Activated CD4-positive, alpha-beta T cell treated with anti-CD3 and anti-CD28 coated beads, Interleukin-2, amount 50 U/mL, for 1 hour (primary cell): ENCODE data around the gene SPDYC.

ENCODE experiments used
- DNase-seq: peaks from one replicate; pipeline ENCODE4 v3.0.0-alpha.2; 2020

The SPDYC gene

GRCh38 chr11:65170058-65170534, at the start of gene SPDYC:
SPDYC (plus strand) TSS chr11:65170233; CDS start chr11:65171358, 1,125 bp downstream.
- no peak for DNase-seq

GRCh38 chr11:65120831-65121230, 49.2 kb upstream of the SPDYC start:
- no peak for DNase-seq

DNA sequence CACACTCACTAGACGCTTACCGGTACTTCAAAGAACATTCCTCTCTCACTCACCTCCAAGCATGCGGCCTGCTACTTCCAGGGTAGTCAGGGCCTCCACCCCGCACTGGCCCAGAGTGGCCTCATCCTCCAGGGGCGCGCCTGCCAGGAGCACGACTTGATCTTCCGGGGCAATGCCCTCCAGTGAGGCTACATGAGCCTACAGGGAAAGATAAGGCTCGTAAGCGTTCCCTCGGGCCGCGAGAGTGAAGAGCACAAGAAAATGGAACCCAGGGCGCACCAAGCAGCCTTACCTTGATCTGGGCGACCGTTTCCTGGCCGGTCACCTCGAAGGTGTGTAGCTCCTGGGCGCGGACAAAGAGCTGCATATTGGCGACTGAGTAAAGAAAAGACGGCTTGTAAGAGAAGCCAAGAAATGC, 48.6 kb upstream of the SPDYC start:
- DNase-seq, result no peak

DNA sequence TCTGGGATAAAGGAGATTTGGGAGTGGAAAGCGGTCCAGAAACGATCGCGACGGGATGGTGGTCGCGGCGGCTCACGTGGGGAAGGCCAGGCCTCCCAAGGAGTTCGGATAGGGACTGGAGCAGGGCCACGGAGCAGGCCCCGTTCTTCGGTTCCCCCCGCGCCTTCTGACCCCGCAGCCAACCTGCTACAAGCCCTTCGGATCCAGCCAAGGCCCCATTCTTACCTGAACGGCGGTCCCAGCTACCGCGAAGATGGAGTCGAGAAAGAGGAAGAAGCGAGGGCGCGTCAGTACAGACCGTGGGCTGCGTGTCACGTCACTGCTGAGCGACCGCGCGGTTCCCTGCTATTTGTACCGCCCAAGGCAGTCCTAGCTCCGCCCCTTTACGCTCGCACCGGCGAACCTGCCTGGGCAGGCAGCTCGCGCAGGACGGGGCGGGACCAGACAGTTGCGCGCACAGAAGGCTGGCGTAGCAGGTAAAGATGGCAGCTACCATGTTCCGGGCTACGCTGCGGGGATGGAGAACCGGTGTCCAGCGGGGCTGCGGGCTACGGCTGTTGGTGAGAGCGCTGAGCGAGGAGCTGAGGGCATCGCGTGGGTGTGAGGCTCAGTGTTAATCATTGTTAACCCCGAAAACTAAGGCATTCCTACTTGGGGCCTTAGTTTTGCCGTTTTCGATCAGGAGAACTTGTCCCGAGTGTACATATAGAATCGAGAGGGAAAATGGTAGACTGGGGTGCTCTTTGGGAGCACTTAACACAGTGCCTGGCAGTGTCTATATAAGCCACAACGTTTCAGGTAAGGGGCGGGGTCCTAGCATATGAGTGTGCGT, 48.0 kb upstream of the SPDYC start, which contains the start of the genes FAU and MRPL49:
Gene FAU, minus strand, starts transcription at position 270 of the 832 bp plus-strand sequence. CDS start 321 bp downstream, outside the sequence.
Gene MRPL49, plus strand, starts transcription at position 457 of the 832 bp plus-strand sequence. Its CDS starts 26 bp downstream, at position 483.
- peak; percentile 99 for DNase-seq

GRCh38 chr11:65124480-65125196, 45.4 kb upstream of the SPDYC start:
- DNase-seq, result no peak

GRCh38 chr11:65125197-65126056, 44.6 kb upstream of the SPDYC start:
- no peak for DNase-seq

DNA sequence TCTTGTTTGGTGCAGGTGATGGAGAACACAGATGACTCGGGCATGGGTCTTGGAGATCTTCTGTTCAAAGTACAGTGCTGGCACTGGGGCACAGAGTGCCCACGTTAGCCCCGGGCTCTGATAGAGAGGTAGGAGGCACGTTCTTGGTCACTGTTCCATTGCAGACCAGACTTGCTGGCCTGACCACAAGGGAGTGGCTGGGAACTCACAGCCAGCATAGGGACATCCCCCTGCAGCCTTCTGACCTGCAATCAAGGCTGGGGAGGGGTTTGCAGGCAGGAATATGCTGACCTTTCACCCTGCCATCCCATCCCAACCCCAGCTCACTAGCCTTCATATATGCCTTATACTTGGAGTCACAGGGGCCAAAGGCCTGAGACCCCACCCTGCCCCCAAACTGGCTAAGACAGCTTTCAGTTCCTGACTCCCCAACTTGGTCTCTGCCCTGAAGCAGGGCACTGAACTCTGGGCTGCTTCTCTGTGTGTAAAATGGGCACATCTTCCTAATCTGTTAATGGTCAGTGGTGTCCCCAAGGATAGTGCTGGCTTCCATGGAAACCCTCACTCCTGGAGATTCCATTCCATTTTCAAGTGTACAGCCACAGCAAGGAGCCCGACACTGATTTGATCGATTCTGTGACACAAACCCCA, 43.3 kb upstream of the SPDYC start:
- DNase-seq, result no peak

- DNase-seq, result no peak
These were observed 42.4 kb upstream of the SPDYC start for GRCh38 chr11:65127473-65128181.

- DNase-seq, result no peak
These were observed 41.6 kb upstream of the SPDYC start for GRCh38 chr11:65128182-65129145.

- no peak for DNase-seq
These were observed 40.2 kb upstream of the SPDYC start for GRCh38 chr11:65129649-65130441.

DNA sequence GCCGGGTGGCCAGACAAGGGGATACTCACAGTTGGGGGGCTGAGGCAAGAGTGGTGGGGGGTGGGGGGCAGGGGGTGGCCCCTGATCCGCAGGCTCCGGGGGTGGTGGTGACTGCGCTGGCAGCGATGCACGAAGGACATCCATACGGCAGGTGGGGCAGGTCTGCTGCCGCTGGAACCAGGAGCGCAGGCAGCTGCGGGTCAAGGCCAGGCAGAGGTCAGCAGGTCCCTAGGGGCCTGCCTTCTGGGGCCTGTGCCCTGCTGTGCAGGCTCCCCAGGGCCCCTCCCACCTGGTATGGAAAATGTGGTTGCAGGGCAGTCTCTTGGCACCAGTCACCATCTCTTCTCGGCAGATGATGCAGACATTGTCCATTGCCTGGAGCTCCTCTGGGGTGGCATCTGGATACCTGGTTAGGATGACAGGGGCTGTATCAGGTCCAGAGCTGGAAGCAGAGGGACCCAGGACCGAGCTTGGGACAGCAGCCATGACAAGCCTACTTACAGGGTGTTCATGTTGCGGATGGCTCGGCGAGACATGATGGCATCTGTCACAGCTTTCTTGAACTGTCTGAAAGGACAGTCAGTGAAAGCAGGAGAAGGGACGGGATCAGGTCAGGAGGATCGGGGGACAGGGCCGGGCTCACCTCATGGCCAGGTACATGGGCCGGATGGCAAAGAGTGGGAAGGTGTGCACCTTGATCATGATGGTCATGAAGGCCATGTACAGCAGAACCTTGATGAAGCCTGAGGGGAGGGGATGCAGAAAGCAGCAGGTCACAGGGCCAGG, 39.2 kb upstream of the SPDYC start:
- no peak for DNase-seq

GRCh38 chr11:65131417-65131776, 38.6 kb upstream of the SPDYC start:
- DNase-seq, result no peak

DNA sequence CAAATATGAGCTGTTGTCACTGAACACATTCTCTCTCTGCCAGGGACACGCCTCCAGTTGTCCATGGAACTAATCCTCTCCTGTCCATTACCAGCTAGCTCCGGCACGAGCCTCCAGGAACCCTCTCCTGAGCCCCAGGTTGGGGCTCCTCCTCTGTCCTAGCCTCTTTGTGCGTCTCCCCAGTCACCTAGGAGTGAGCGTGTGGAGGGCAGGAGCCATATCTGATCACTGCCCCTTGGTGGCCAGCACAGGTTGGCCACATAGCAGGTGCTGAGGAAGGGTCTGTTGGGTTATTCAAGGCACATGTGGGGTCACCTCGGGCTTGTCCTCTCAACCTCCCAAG, 38.2 kb upstream of the SPDYC start:
- no peak for DNase-seq

- no peak for DNase-seq
These were observed 37.6 kb upstream of the SPDYC start for GRCh38 chr11:65132238-65132987.

- peak; percentile 47 for DNase-seq
These were observed 36.9 kb upstream of the SPDYC start for GRCh38 chr11:65132988-65133700.

GRCh38 chr11:65133724-65134123, 36.3 kb upstream of the SPDYC start:
- DNase-seq, result no peak

DNA sequence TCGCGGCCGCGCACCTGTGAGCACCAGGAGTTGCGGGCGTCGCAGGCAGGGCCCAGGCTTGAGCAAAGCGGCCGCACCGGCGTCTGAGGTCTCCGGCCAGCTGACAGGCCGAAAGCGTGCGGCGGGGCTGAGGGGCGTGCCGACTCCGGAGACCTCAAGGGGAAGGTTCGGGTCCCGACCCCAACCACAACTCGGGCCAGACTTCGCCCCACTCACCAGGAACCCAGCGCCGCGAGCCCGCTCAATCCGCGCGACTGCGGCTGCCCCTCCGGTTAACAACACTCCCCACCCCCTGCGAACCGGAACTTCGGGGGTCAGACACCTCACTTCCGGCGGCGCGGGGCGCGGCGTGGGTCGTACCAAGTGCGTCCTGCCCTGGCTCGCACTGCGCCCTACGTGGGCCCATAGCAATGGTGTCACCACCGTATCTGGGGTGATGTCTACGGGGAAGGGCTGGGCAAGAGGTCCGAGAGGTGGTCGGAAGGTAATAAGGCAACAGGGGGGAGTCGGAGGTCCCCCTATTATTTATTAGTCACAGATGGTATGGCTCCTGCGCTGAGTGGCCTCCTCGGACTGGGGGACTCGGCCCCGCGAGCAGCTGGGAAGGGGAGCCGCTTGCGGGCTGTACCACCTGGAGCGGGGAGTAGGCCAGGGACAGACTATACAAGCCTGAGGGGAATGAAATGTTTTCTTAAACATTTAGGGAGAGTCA, 35.6 kb upstream of the SPDYC start, which contains the start of gene SYVN1:
Gene SYVN1, minus strand, starts transcription at position 280 of the 712 bp plus-strand sequence. CDS start 918 bp downstream, outside the sequence.
- DNase-seq, result peak; percentile 88
